Fibroblast of lung (primary cell): ENCODE data around the gene OVOL3. TPM values are rescaled to one million over a fixed set of nuclear protein-coding genes. Genes with fewer than 3 reads are reported as not detected.

Experiments used
- DNase-seq, 2 donors: peaks; one replicate each; pipeline versions ENCODE4 v3.0.0 to v3.0.0-alpha.2; 2010; ENCODE audit warnings: low read depth in 2 of 2
- H2AFZ ChIP-seq: 2 replicates; pipeline ENCODE4 v1.5.1; 2012; ENCODE audit warnings: low read length, control low read depth, inconsistent platforms
- H3K27ac ChIP-seq: 2 replicates; pipeline ENCODE4 v1.5.1; 2011; ENCODE audit warnings: low read length, control low read depth; ENCODE audit not compliant: insufficient read depth
- H3K27me3 ChIP-seq: 2 replicates; pipeline ENCODE4 v1.5.1; 2011; ENCODE audit warnings: mild to moderate bottlenecking, low read length; ENCODE audit not compliant: control insufficient read depth, insufficient read depth
- H3K36me3 ChIP-seq: 2 replicates; pipeline ENCODE4 v1.5.1; 2011; ENCODE audit warnings: low read length; ENCODE audit not compliant: control insufficient read depth, insufficient read depth
- H3K4me1 ChIP-seq: 2 replicates; pipeline ENCODE4 v1.5.1; 2011; ENCODE audit warnings: low read length; ENCODE audit not compliant: control insufficient read depth, insufficient read depth; ENCODE audit errors: extremely low read depth
- H3K4me2 ChIP-seq: 2 replicates; pipeline ENCODE4 v1.5.1; 2011; ENCODE audit warnings: low read length, control low read depth; ENCODE audit not compliant: insufficient read depth; ENCODE audit errors: extremely low read depth
- H3K4me3 ChIP-seq, 4 experiments: fragments of 200-600 bp in 1 of 4; sonication (generic) in 1 of 4; replicated peaks in 1 of 4; 2 replicates each; pipeline ENCODE4 v1.5.1; 2011 to 2016; ENCODE audit warnings: low read length in 4 of 4, low read depth in 3 of 4, mild to moderate bottlenecking in 3 of 4, control low read depth in 2 of 4, inconsistent platforms in 1 of 4, mixed read lengths in 1 of 4; ENCODE audit not compliant: insufficient read depth in 1 of 4; ENCODE audit errors: control extremely low read depth in 1 of 4
- H3K79me2 ChIP-seq: 2 replicates; pipeline ENCODE4 v1.5.1; 2012; ENCODE audit warnings: mild to moderate bottlenecking, low read length, inconsistent platforms; ENCODE audit not compliant: control insufficient read depth, insufficient read depth
- H3K9ac ChIP-seq: 2 replicates; pipeline ENCODE4 v1.5.1; 2011; ENCODE audit warnings: mild to moderate bottlenecking, low read length, control low read depth; ENCODE audit not compliant: insufficient read depth
- H3K9me3 ChIP-seq: 2 replicates; pipeline ENCODE4 v1.5.1; 2012; ENCODE audit warnings: low read depth, low read length; ENCODE audit not compliant: control insufficient read depth, insufficient read depth
- H4K20me1 ChIP-seq: 2 replicates; pipeline ENCODE4 v1.5.1; 2011; ENCODE audit warnings: low read length; ENCODE audit not compliant: control insufficient read depth, insufficient read depth; ENCODE audit errors: extremely low read depth
- CTCF ChIP-seq, 2 donors: IDR thresholded peaks in 1 of 2; conservative IDR thresholded peaks in 1 of 2; 1 replicate in 1 of 2; 2 replicates in 1 of 2; pipeline ENCODE4 v1.5.1; 2011 to 2012; ENCODE audit warnings: low read length in 2 of 2, control low read depth in 1 of 2, inconsistent platforms in 1 of 2, low read depth in 1 of 2, mild to moderate bottlenecking in 1 of 2
- EZH2 ChIP-seq: IDR thresholded peaks from 2 replicates; pipeline ENCODE4 v1.5.1; 2012; ENCODE audit warnings: low read length, control low read depth, mild to moderate bottlenecking; ENCODE audit errors: missing control alignments
- polyA plus RNA-seq, 2 donors: library from polyadenylated mRNA; depleted of rRNA in 1 of 2; stranded (reverse) in 1 of 2; unstranded in 1 of 2; fragments of >200 nt; gene quantifications; 2 replicates each; pipeline ENCODE4 v1.2.1, GENCODE V29; 2011 to 2012; ENCODE audit warnings: missing spikeins in 1 of 2
- total RNA-seq: library from RNA; depleted of rRNA; stranded (reverse); fragments of >200 nt; gene quantifications from 2 replicates; pipeline ENCODE4 v1.2.1, GENCODE V29; 2014

The OVOL3 gene
- total and polyA plus RNA-seq, 2 donors (not counting 1 experiment from before 2014, with no cell fraction given), result not detected

- H3K9me3 ChIP-seq, result no peaks in the 10 kb centered on the region
- no peaks in the 10 kb centered on the region for H3K4me1 ChIP-seq
- no peak overlapping the region for H3K9ac ChIP-seq
- H3K27me3 ChIP-seq, result no peaks in the 10 kb centered on the region
- no peak for DNase-seq
- H3K27ac ChIP-seq, result no peak overlapping the region
- no peak overlapping the region for H2AFZ ChIP-seq
- H4K20me1 ChIP-seq, result no peaks in the 10 kb centered on the region
- TF ChIP-seq CTCF (conservative IDR thresholded peaks at IDR 0.05 in 1 of 2, IDR thresholded peaks at IDR 0.05 in 1 of 2; ENCODE audit: low read depth in 1 of 2, low read length in 2 of 2) (no peak), EZH2 (no peak)
- peaks cover 29% of the 10 kb centered on the region for H3K79me2 ChIP-seq
- H3K4me2 ChIP-seq, result no peak overlapping the region
- peaks cover 39% of the 10 kb centered on the region for H3K36me3 ChIP-seq
- H3K4me3 ChIP-seq, result no peak overlapping the region
Observed at GRCh38 chr19:36144624-36145023, 33.7 kb downstream of the OVOL3 start.

GRCh38 chr19:36149673-36150406 is 38.9 kb downstream of the OVOL3 start:
- TF ChIP-seq EZH2 (no peak), CTCF (conservative IDR thresholded peaks at IDR 0.05 in 1 of 2, IDR thresholded peaks at IDR 0.05 in 1 of 2; ENCODE audit: low read depth in 1 of 2, low read length in 2 of 2) (no peak)
- peaks cover 25% of the 10 kb centered on the region for H3K36me3 ChIP-seq
- no peak overlapping the region for H3K9ac ChIP-seq
- H3K9me3 ChIP-seq, result no peaks in the 10 kb centered on the region
- H4K20me1 ChIP-seq, result no peaks in the 10 kb centered on the region
- no peaks in the 10 kb centered on the region for H3K27me3 ChIP-seq
- peaks cover 6% of the 10 kb centered on the region for H3K4me1 ChIP-seq
- H3K4me2 ChIP-seq, result no peak overlapping the region
- H3K4me3 ChIP-seq, result no peak overlapping the region
- H3K79me2 ChIP-seq, result peaks cover 2% of the 10 kb centered on the region
- DNase-seq, result no peak
- H2AFZ ChIP-seq, result no peak overlapping the region
- no peak overlapping the region for H3K27ac ChIP-seq

- TF ChIP-seq EZH2 (no peak), CTCF (conservative IDR thresholded peaks at IDR 0.05 in 1 of 2, IDR thresholded peaks at IDR 0.05 in 1 of 2; ENCODE audit: low read depth in 1 of 2, low read length in 2 of 2) (no peak)
- peak overlapping the region in 1 of 4 experiments; percentile 76 for H3K4me3 ChIP-seq
- peaks cover 24% of the 10 kb centered on the region for H3K36me3 ChIP-seq
- H2AFZ ChIP-seq, result no peak overlapping the region
- H3K9me3 ChIP-seq, result no peaks in the 10 kb centered on the region
- H4K20me1 ChIP-seq, result no peaks in the 10 kb centered on the region
- peaks cover 2% of the 10 kb centered on the region for H3K79me2 ChIP-seq
- H3K27me3 ChIP-seq, result no peaks in the 10 kb centered on the region
- H3K4me2 ChIP-seq, result peak overlapping the region; percentile 75
- DNase-seq, result no peak
- H3K27ac ChIP-seq, result no peak overlapping the region
- peaks cover 6% of the 10 kb centered on the region for H3K4me1 ChIP-seq
- no peak overlapping the region for H3K9ac ChIP-seq
Observed at GRCh38 chr19:36150586-36150985, 39.6 kb downstream of the OVOL3 start.
